Glutamatergic neuron (in vitro differentiated cells): ENCODE measurements around the gene THSD4. TPM values are rescaled to one million over a fixed set of nuclear protein-coding genes. Genes with fewer than 3 reads are reported as not detected.

ENCODE experiments used
- DNase-seq: peaks from one replicate; pipeline ENCODE4 v3.0.0; 2022
- H3K27ac Mint-ChIP-seq: one replicate; pipeline ENCODE4 v1.8.0; 2020; ENCODE audit warnings: mild to moderate bottlenecking, mixed read lengths, inconsistent platforms; ENCODE audit not compliant: unreplicated experiment
- H3K27me3 Mint-ChIP-seq: one replicate; pipeline ENCODE4 v1.8.0; 2020; ENCODE audit warnings: mild to moderate bottlenecking, moderate library complexity, mixed read lengths, inconsistent platforms; ENCODE audit not compliant: unreplicated experiment
- H3K36me3 Mint-ChIP-seq: one replicate; pipeline ENCODE4 v1.8.0; 2020; ENCODE audit warnings: mild to moderate bottlenecking, mixed read lengths, inconsistent platforms; ENCODE audit not compliant: unreplicated experiment
- H3K4me1 Mint-ChIP-seq: one replicate; pipeline ENCODE4 v1.8.0; 2020; ENCODE audit warnings: mild to moderate bottlenecking, low read depth, mixed read lengths, inconsistent platforms; ENCODE audit not compliant: unreplicated experiment
- H3K4me3 Mint-ChIP-seq: one replicate; pipeline ENCODE4 v1.8.0; 2020; ENCODE audit warnings: mild to moderate bottlenecking, mixed read lengths, inconsistent platforms; ENCODE audit not compliant: unreplicated experiment
- H3K9me3 Mint-ChIP-seq: one replicate; pipeline ENCODE4 v1.8.0; 2020; ENCODE audit warnings: mild to moderate bottlenecking, moderate library complexity, mixed read lengths, inconsistent platforms; ENCODE audit not compliant: unreplicated experiment
- total RNA-seq: library from RNA; stranded (reverse); fragmentation: NEBNext Ultra II Directional; extraction: Animal tissue kit (Norgen Biotek cat#: 25700); gene quantifications from one replicate; pipeline ENCODE4 v1.2.1, GENCODE V29; 2021; ENCODE audit not compliant: unreplicated experiment
- TF ChIP-seq, protein P1 (sequence below): fragments of 200-600 bp; sonication (generic); IDR thresholded peaks from one replicate; pipeline ENCODE4 v1.5.0; 2021; ENCODE audit not compliant: partially characterized antibody, unreplicated experiment

THSD4 gene
- total RNA-seq, 1 donor from 2014 or later, result 12.3 TPM

DNA sequence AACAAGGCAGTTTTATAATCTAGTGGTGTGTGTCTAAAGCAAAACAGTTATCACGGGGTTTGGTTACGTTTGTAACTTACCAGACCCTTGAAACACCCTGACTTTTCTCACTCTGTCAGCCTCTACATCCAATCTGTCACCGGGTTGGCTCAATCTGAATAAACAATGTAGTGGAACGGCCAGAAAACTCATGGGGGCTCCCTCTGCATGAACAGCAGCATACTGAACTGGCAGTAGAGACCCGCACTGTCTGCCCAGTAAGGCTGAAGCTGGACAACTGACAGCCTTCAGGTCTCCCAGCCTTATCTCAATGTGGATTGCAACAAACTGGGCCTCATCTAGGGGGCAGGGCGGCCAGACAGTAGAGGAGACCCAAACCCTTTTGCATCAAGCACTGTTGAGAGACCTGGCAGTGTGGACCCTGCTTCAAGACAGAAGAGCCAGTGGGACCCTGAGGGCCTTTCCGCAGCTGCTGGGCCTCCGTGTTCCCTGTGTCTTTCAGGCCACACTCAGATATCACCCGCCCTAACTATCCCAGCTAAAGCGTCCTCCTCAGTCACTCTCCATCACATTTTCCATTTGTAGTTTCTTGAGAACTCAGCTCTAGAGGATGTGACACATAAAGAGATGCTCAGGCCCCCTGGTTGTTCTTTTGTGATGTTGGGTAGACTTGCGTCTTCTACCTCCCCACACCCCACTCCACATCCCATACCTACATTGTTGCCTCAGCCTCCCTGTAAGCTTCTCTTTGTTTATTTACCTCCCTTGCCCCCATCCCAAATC is 513.9 kb downstream of the THSD4 start:
- DNase-seq, result no peak
- Mint-ChIP-seq H3K9me3 (no peaks in the 10 kb centered on the region), H3K27me3 (peaks cover 3% of the 10 kb centered on the region), H3K4me1 (peaks cover 2% of the 10 kb centered on the region), H3K36me3 (no peaks in the 10 kb centered on the region), H3K27ac (no peak overlapping the region), H3K4me3 (no peak overlapping the region)
- TF ChIP-seq, protein P1, sequence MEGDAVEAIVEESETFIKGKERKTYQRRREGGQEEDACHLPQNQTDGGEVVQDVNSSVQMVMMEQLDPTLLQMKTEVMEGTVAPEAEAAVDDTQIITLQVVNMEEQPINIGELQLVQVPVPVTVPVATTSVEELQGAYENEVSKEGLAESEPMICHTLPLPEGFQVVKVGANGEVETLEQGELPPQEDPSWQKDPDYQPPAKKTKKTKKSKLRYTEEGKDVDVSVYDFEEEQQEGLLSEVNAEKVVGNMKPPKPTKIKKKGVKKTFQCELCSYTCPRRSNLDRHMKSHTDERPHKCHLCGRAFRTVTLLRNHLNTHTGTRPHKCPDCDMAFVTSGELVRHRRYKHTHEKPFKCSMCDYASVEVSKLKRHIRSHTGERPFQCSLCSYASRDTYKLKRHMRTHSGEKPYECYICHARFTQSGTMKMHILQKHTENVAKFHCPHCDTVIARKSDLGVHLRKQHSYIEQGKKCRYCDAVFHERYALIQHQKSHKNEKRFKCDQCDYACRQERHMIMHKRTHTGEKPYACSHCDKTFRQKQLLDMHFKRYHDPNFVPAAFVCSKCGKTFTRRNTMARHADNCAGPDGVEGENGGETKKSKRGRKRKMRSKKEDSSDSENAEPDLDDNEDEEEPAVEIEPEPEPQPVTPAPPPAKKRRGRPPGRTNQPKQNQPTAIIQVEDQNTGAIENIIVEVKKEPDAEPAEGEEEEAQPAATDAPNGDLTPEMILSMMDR, result no peak

DNA sequence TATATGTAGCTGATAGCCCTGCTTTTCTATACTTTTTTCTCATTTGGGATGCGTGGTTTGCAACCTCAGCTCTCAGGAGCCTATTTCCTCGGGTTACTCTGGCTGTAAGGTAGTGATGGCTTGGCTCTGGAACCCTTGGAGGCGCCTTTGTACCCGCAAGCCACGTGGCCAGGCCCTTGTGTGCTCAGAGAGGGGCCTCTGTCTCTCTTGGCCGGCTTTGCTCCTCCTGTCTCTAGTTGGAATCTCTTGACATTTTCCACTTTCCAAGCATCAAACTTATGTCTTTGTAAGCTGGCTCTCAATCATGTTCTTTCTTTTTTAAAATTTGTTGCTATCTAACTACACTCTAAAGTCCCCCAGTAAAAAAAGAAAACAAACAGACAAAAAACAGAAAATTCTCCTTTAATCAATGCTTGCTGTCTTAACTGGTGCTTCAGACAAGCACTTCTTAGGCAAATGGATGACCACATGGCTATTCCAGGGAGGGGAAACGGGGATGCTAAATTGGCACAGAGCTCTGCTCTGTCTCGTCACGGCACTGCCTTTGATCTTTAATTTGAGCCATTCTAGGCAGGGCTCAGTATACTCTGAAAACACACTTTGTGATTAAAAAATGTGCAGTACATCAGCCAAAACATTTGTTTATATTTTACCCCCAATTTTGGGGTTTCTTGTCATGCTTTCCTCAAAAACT is 514.7 kb downstream of the THSD4 start:
- H3K27me3 Mint-ChIP-seq, result peaks cover 3% of the 10 kb centered on the region
- no peak overlapping the region for H3K4me3 Mint-ChIP-seq
- H3K27ac Mint-ChIP-seq, result no peak overlapping the region
- peaks cover 10% of the 10 kb centered on the region for H3K4me1 Mint-ChIP-seq
- peaks cover under 1% of the 10 kb centered on the region for H3K9me3 Mint-ChIP-seq
- DNase-seq, result no peak
- H3K36me3 Mint-ChIP-seq, result no peaks in the 10 kb centered on the region
- TF ChIP-seq, protein P1, result no peak

DNA sequence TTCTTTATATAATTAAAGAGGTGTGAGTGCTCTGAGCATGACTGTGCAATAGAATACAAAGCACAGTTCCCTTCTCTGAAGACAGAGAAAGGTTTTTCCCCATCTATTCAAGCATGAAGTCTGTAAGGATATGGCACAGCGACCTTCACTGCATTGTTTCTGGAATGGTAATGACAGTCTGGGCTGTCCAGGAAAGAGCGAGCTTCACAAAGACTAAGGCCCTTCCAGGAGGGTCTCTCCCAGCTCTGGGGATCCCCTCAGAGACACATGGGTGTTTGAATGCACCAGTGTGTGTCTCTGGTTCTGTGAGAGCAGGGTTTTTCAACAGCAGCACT is 515.2 kb downstream of the THSD4 start:
- peaks cover 3% of the 10 kb centered on the region for H3K27me3 Mint-ChIP-seq
- no peaks in the 10 kb centered on the region for H3K36me3 Mint-ChIP-seq
- H3K4me1 Mint-ChIP-seq, result peaks cover 15% of the 10 kb centered on the region
- DNase-seq, result no peak
- H3K27ac Mint-ChIP-seq, result no peak overlapping the region
- TF ChIP-seq, protein P1, result no peak
- no peak overlapping the region for H3K4me3 Mint-ChIP-seq
- peaks cover 2% of the 10 kb centered on the region for H3K9me3 Mint-ChIP-seq

DNA sequence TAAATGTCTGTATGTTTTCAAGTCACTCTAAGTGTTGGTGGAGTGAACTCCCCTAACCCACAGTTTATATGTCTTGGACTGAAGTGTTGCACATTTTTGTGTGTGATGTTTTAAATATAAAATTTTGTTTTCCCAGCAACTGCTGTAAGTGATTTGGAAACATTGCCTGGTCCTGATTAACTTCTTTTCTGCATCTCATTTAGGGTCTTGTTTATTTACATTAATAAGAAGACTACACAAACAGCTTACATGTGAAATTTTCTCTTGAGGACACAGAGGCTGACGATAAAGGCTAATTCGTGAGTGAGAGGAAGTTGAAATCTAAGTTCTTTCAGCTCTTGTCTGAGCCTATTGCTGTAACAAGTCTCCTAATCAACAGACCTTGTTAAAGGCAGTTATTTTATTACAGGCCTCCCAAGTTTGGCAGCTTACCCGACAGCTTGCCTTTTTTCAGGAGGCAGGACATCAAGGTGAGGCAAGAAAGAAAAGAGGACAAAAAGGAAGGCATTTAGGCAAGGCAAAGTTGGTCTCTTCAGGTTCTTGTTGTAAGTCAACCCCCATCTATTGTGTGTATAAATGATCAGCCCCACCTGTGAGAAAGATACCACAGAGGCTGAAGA is 517.4 kb downstream of the THSD4 start:
- Mint-ChIP-seq H3K4me1 (peaks cover 18% of the 10 kb centered on the region), H3K27me3 (peaks cover 3% of the 10 kb centered on the region), H3K4me3 (no peak overlapping the region), H3K9me3 (peaks cover 3% of the 10 kb centered on the region), H3K27ac (no peak overlapping the region), H3K36me3 (no peaks in the 10 kb centered on the region)
- no peak for DNase-seq
- TF ChIP-seq, protein P1, result no peak
